Thyroid gland (tissue), 4 donors: ENCODE measurements around the gene OTOL1.

Experiments
- POLR2A ChIP-seq, 2 donors: fragments of 450-650 bp; IDR thresholded peaks; one replicate each; pipeline ENCODE4 v1.6.1; 2017; ENCODE audit warnings: antibody characterized with exemption in 2 of 2, mild to moderate bottlenecking in 2 of 2, moderate library complexity in 1 of 2
- TF ChIP-seq, protein P1 (sequence below), 6 experiments: fragments of 200-600 bp in 3 of 6; fragments of 450-650 bp in 3 of 6; sonication (generic) in 3 of 6; IDR thresholded peaks; one replicate each; pipeline ENCODE4 v1.5.1; 2016 to 2019; ENCODE audit warnings: antibody characterized with exemption in 6 of 6, mild to moderate bottlenecking in 2 of 6, inconsistent platforms in 1 of 6, moderate library complexity in 1 of 6

GRCh38 chr3:161545824-161546223 is 49.2 kb downstream of the OTOL1 start:
- TF ChIP-seq, protein P1, sequence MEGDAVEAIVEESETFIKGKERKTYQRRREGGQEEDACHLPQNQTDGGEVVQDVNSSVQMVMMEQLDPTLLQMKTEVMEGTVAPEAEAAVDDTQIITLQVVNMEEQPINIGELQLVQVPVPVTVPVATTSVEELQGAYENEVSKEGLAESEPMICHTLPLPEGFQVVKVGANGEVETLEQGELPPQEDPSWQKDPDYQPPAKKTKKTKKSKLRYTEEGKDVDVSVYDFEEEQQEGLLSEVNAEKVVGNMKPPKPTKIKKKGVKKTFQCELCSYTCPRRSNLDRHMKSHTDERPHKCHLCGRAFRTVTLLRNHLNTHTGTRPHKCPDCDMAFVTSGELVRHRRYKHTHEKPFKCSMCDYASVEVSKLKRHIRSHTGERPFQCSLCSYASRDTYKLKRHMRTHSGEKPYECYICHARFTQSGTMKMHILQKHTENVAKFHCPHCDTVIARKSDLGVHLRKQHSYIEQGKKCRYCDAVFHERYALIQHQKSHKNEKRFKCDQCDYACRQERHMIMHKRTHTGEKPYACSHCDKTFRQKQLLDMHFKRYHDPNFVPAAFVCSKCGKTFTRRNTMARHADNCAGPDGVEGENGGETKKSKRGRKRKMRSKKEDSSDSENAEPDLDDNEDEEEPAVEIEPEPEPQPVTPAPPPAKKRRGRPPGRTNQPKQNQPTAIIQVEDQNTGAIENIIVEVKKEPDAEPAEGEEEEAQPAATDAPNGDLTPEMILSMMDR (IDR thresholded peaks at IDR 0.05) = no peak
- TF ChIP-seq POLR2A (IDR thresholded peaks at IDR 0.05) = no peak
